ENCODE data around the gene CDH15. TPM values are rescaled to one million over a fixed set of nuclear protein-coding genes. Genes with fewer than 3 reads are reported as not detected.

Gene CDH15
- polyA plus RNA-seq, 2 of the 4 experiments (the other 2 are of a cell fraction) = 0.05 to 0.08 TPM

DNA sequence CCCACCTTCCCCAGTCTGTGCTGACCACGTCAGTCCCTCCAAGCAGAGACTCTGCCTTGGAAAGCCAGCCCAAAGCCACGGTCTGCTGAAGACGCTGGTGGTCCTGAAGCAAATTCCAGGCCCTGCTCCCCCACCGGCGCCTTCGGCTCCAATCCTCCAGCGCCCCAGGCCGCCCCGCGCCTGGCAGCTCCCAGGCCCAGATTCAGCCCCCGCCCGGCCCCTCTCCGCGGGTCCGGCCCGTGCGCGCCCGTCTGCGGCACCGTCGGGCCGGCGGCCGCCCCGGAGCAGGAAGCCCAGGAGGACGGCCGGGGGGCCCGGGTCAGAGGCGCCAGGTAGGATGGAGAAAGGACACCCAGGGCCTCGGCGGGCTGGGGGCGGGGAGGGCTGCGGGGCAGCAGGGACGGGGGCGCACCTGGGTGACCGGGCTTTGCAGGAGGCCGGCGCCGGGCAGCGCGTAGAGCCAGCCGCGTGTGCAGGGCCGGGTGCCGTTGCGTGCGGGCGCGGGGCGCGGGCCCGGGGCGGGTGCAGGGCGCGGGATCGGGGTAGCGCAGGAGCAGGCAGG is 29.4 kb downstream of the CDH15 start:
- H3K4me2 ChIP-seq = peak overlapping the region; percentile 100
- peak overlapping the region; percentile 62 for H3K4me3 ChIP-seq
- FAIRE-seq (no peak), ATAC-seq (peak in 1 of 2 experiments; percentile 22; a peak in 2 of 6 replicates), DNase-seq (ENCODE audit: low read depth in 1 of 2, low spot score in 1 of 2) (no peak)
- H3K4me1 ChIP-seq = peaks cover 8% of the 10 kb centered on the region
- WGBS (ENCODE audit: missing lambda C conversion rate) = 17% methylated on average over 3 of the region's 58 CpGs
- POLR2A ChIA-PET = interaction anchor here (1.5 kb wide), 1 partner anchor 15 kb away, joined by 3 read pairs; no protein-coding TSS in a partner anchor
- peak overlapping the region; percentile 36 to 77; a peak in 5 of 6 replicates for H3K27ac ChIP-seq
- peaks cover 5% of the 10 kb centered on the region; the same call in 1 of the 3 replicates for H3K9me3 ChIP-seq
- CTCF ChIA-PET = interaction anchor here (0.8 kb wide), 1 partner anchor 38 kb away, joined by 3 read pairs; no protein-coding TSS in a partner anchor
- no peak for TF ChIP-seq FOXS1 (CRISPR knock-in tag; IDR thresholded peaks at IDR 0.05)
- no peak for TF ChIP-seq MYC (IDR thresholded peaks at IDR 0.05; ENCODE audit: borderline replicate concordance, low read length)
- TF ChIP-seq CEBPB (IDR thresholded peaks at IDR 0.05) = no peak
- no peak for TF ChIP-seq HOXB13 (CRISPR knock-in tag; IDR thresholded peaks at IDR 0.05; ENCODE audit: low read depth)

DNA sequence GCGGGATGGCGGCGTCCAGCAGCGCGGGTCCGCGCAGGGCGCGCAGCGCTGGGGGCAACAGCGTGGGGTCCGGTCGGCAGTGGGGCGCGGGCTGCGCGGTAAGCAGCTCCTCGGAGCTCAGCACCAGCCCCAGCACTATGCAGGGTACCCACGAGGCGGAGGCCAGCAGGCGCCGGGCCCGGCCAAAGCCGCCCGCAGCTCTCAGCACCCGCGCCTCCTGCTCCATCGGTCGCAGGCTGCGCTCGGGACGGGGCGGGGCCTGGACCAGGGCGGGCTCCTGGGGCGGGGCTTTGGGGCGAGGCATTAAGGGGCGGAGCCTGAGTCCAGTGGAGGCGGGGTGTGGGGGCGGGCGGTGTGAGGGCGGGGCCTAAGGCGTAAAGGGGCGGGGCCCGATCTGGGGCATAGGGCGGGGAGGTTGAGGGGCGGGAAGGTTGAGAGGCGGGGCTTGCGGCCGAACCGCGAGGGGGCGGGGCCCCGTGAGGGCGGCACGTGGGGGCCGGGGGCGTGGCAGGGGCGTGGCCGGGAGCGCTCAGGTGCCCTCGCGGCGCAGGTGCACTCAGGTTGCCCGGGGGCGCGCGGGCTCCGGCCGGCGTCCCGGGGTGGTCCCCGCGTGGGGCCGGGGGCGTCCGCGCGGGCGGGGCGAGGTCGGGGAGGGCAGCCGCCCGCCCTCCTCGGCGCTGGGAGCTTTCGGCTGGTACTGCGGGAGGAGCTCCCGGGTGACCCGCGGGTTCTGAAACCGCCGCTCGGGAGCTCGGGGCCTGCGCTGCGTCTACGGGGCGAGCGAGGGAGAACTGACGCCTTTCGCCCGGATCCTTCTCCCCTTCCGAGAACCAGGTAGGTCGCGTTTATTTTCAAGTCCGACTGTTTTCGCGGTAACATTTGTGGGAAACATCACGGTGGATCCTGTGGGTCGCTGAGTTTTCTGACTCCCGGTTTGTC is 30.2 kb downstream of the CDH15 start:
- CTCF ChIA-PET = interaction anchor here (0.8 to 1.0 kb wide), 2 partner anchors 12 to 37 kb away, joined by 3 read pairs; no protein-coding TSS in a partner anchor
- FAIRE-seq = peak; percentile 90

DNA sequence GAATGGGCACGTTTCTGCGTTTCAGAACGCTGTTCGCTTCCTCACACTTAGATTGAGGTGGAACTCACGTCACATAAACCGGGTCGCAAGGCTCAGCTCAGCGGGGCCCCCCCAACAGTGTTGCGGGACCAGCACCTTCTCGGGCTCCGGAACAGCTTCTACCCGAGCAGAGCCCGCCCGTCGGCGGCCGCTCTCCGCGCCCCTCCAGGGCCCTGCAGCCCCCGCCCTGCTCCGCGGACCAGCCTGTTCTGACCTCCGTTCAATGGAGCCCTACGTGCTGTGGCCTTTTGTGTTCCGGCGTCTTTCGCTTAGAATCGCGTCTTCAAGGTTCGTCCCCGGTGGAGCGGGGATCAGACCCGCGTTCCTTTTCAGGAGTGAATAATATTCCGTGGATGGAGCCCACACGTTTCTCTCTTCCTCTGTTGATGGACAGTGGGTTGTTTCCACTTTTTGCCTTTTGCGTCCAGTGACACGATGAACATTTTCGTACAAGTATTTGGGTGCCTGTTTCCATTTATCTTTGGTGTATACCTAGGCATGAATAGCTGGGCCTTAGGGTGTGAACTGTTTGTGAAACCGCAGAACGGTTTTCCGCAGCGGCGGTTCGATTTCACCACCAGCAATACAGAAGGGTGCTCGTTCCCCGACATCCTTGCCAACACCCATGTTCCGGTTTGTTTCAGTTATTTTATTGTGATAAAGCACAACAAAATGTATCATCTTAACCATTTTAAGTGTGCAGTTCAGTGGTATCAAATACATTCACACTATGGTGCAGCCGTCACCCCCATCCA is 31.1 kb downstream of the CDH15 start:
- TF ChIP-seq EHMT2 (IDR thresholded peaks at IDR 0.05; ENCODE audit: low read depth) = no peak
- TF ChIP-seq ZFP36 (IDR thresholded peaks at IDR 0.05; ENCODE audit: borderline replicate concordance, partially characterized antibody) = no peak
- no peak for TF ChIP-seq CBX8 (IDR thresholded peaks at IDR 0.05)
- no peak for TF ChIP-seq HOXB13 (CRISPR knock-in tag; IDR thresholded peaks at IDR 0.05; ENCODE audit: low read depth)
- TF ChIP-seq NFE2L2 (conservative IDR thresholded peaks at IDR 0.05; ENCODE audit: low read length) = no peak
- no peak for TF ChIP-seq EHF (CRISPR knock-in tag; IDR thresholded peaks at IDR 0.05)
- no peak for TF ChIP-seq HOXB5 (CRISPR knock-in tag; IDR thresholded peaks at IDR 0.05)
- no peak for TF ChIP-seq NR3C1 (IDR thresholded peaks at IDR 0.05)
- TF ChIP-seq SREBF2 (IDR thresholded peaks at IDR 0.05) = no peak
- TF ChIP-seq TP53 (CRISPR knock-in tag; IDR thresholded peaks at IDR 0.05) = no peak
- no peak for TF ChIP-seq SMC3 (IDR thresholded peaks at IDR 0.05)
- TF ChIP-seq, protein P1, sequence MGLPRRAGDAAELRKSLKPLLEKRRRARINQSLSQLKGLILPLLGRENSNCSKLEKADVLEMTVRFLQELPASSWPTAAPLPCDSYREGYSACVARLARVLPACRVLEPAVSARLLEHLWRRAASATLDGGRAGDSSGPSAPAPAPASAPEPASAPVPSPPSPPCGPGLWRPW (IDR thresholded peaks at IDR 0.05) = no peak
- FAIRE-seq (no peak), DNase-seq (ENCODE audit: low read depth in 1 of 2, low spot score in 1 of 2) (no peak), ATAC-seq (no peak)
- H3K4me2 ChIP-seq = peak overlapping the region; percentile 100
- no peak overlapping the region for H3K27ac ChIP-seq
- WGBS (ENCODE audit: missing lambda C conversion rate) = 83% methylated on average over 49 of the region's 49 CpGs
- H3K4me3 ChIP-seq = peak overlapping the region; percentile 62; the same call in 2 of the 3 replicates
- CTCF ChIA-PET = interaction anchor here (1.0 kb wide), 1 partner anchor 11 kb away, joined by 3 read pairs; no protein-coding TSS in a partner anchor
- H3K4me1 ChIP-seq = peaks cover 8% of the 10 kb centered on the region
- H3K9me3 ChIP-seq = peaks cover 5% of the 10 kb centered on the region; the same call in 1 of the 3 replicates
- POLR2A ChIA-PET = interaction anchor here (1.5 kb wide), 1 partner anchor 13 kb away, joined by 3 read pairs; no protein-coding TSS in a partner anchor

More for the DNA sequence above, 30.2 kb downstream of the CDH15 start:
- peak overlapping the region; percentile 36 to 77; a peak in 5 of 6 replicates for H3K27ac ChIP-seq
- TF ChIP-seq, protein P2, sequence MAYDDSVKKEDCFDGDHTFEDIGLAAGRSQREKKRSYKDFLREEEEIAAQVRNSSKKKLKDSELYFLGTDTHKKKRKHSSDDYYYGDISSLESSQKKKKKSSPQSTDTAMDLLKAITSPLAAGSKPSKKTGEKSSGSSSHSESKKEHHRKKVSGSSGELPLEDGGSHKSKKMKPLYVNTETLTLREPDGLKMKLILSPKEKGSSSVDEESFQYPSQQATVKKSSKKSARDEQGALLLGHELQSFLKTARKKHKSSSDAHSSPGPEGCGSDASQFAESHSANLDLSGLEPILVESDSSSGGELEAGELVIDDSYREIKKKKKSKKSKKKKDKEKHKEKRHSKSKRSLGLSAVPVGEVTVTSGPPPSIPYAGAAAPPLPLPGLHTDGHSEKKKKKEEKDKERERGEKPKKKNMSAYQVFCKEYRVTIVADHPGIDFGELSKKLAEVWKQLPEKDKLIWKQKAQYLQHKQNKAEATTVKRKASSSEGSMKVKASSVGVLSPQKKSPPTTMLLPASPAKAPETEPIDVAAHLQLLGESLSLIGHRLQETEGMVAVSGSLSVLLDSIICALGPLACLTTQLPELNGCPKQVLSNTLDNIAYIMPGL (CRISPR knock-in tag; IDR thresholded peaks at IDR 0.05; ENCODE audit: borderline replicate concordance) = no peak
- no peak for TF ChIP-seq NPAS2 (CRISPR knock-in tag; IDR thresholded peaks at IDR 0.05; ENCODE audit: borderline replicate concordance)
- TF ChIP-seq, protein P3, sequence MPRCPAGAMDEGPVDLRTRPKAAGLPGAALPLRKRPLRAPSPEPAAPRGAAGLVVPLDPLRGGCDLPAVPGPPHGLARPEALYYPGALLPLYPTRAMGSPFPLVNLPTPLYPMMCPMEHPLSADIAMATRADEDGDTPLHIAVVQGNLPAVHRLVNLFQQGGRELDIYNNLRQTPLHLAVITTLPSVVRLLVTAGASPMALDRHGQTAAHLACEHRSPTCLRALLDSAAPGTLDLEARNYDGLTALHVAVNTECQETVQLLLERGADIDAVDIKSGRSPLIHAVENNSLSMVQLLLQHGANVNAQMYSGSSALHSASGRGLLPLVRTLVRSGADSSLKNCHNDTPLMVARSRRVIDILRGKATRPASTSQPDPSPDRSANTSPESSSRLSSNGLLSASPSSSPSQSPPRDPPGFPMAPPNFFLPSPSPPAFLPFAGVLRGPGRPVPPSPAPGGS (IDR thresholded peaks at IDR 0.05) = no peak
- no peak for TF ChIP-seq GATA3 (IDR thresholded peaks at IDR 0.05; ENCODE audit: borderline replicate concordance)
- no peak for TF ChIP-seq HOXB5 (CRISPR knock-in tag; IDR thresholded peaks at IDR 0.05)
- H3K9me3 ChIP-seq = peaks cover 5% of the 10 kb centered on the region; the same call in 1 of the 3 replicates
- 7% methylated on average over 17 of the region's 111 CpGs for WGBS (ENCODE audit: missing lambda C conversion rate)
- ATAC-seq (peak; percentile 75 to 85), DNase-seq (ENCODE audit: low read depth in 1 of 2, low spot score in 1 of 2) (peak; percentile 82 to 87)
- peak overlapping the region; percentile 100 for H3K4me2 ChIP-seq
- POLR2A ChIA-PET = interaction anchor here (1.5 kb wide), 1 partner anchor 14 kb away, joined by 3 read pairs; no protein-coding TSS in a partner anchor
- H3K4me1 ChIP-seq = peaks cover 8% of the 10 kb centered on the region
- H3K4me3 ChIP-seq = peak overlapping the region; percentile 62

Data from A549 (cell line).